K562 (cell line): ENCODE data around the gene OR51S1. TPM values are rescaled to one million over a fixed set of nuclear protein-coding genes. Genes with fewer than 3 reads are reported as not detected.
"Not testable (repeated sequence)": the region's sequence is repeated elsewhere in the genome, so short reads cannot be mapped to it uniquely, and the experiment has no call there.

Experiments
- ATAC-seq: fragments of 200-7000 bp; cut with Tn5 transposase; 3 replicates; pipeline ENCODE4 v1.9.1; 2020; ENCODE audit warnings: moderate library complexity
- BruUV-seq: library from RNA; stranded (reverse); fragments of 400-500 nt; replicated peaks from 2 replicates; lab custom pipeline; 2021; lab: Mats Ljungman, UMichigan
- CTCF ChIA-PET: fragments of 300-600 bp; formaldehyde crosslinking; extraction: SDS; loops from one replicate; lab custom pipeline; 2021; ENCODE audit warnings: low intra/inter-chr PET ratio; lab: Yijun Ruan, JAX
- POLR2A ChIA-PET: fragments of 300-600, 350-650 bp; sonication (Branson Sonifier 250); formaldehyde crosslinking; extraction: SDS; loops from one replicate; lab custom pipeline; 2021; ENCODE audit warnings: antibody characterized with exemption, inconsistent platforms; lab: Yijun Ruan, JAX
- DNase-seq, 4 experiments: peaks; one replicate each; pipeline versions ENCODE4 v3.0.0 to v3.0.0-alpha.2; 2011 to 2018; ENCODE audit warnings: low spot score in 3 of 4, mixed read lengths in 3 of 4; ENCODE audit errors: extremely low read depth in 1 of 4
- FAIRE-seq: peaks from 2 replicates; lab custom pipeline; 2011; peaks lifted over from hg19 to GRCh38; lab: Jason Lieb, UNC
- H2AFZ ChIP-seq: 2 replicates; pipeline ENCODE4 v1.6.0; 2011; ENCODE audit warnings: low read depth, low read length, control low read depth, inconsistent platforms
- H3K27ac ChIP-seq: fragments of 200-600 bp; 3 replicates; pipeline ENCODE4 v1.8.0; 2011; ENCODE audit warnings: low read depth, mild to moderate bottlenecking, control low read depth, inconsistent platforms, low read length, moderate library complexity, mixed read lengths; ENCODE audit errors: extremely low read depth
- H3K27me3 ChIP-seq, 2 experiments: fragments of 300-600 bp in 1 of 2; 2 replicates in 1 of 2; 3 replicates in 1 of 2; pipeline versions ENCODE4 v1.6.0 to v1.8.0; 2011; ENCODE audit warnings: inconsistent platforms in 2 of 2, low read length in 2 of 2, mild to moderate bottlenecking in 1 of 2, mixed read lengths in 1 of 2, moderate library complexity in 1 of 2; ENCODE audit not compliant: control insufficient read depth in 2 of 2, insufficient read depth in 2 of 2
- H3K36me3 ChIP-seq: fragments of 300-600 bp; 3 replicates; pipeline ENCODE4 v1.8.0; 2011; ENCODE audit warnings: mild to moderate bottlenecking, low read length, inconsistent platforms; ENCODE audit not compliant: control insufficient read depth, insufficient read depth
- H3K4me1 ChIP-seq, 2 experiments: fragments of 200-600 bp in 1 of 2; replicated peaks in 1 of 2; 2 replicates in 1 of 2; 3 replicates in 1 of 2; pipeline versions ENCODE4 v1.5.1 to v1.8.0; 2011; ENCODE audit warnings: inconsistent platforms in 2 of 2, low read length in 2 of 2, mild to moderate bottlenecking in 1 of 2, mixed read lengths in 1 of 2, moderate library complexity in 1 of 2; ENCODE audit not compliant: control insufficient read depth in 2 of 2, insufficient read depth in 2 of 2
- H3K4me2 ChIP-seq: 2 replicates; pipeline ENCODE4 v1.6.1; 2011; ENCODE audit warnings: low read length, control low read depth, inconsistent platforms, mixed read lengths; ENCODE audit not compliant: insufficient read depth
- H3K4me3 ChIP-seq: fragments of 200-600 bp; sonication (generic), shearing (Covaris generic); 2 replicates; pipeline ENCODE4 v1.5.1; 2016; ENCODE audit warnings: control low read depth, inconsistent platforms
- H3K79me2 ChIP-seq: fragments of 200-600 bp; 3 replicates; pipeline ENCODE4 v1.8.0; 2011; ENCODE audit warnings: low read length, inconsistent platforms; ENCODE audit not compliant: control insufficient read depth, insufficient read depth
- H3K9ac ChIP-seq, 2 experiments: 2 replicates each; pipeline versions ENCODE4 v1.6.0 to v1.6.1; 2011; ENCODE audit warnings: low read depth in 2 of 2, low read length in 2 of 2, control low read depth in 1 of 2, inconsistent platforms in 1 of 2, mild to moderate bottlenecking in 1 of 2, mixed read lengths in 1 of 2; ENCODE audit not compliant: insufficient read depth in 1 of 2
- H3K9me1 ChIP-seq: one replicate; pipeline ENCODE4 v1.6.0; 2011; ENCODE audit warnings: inconsistent platforms, mild to moderate bottlenecking, low read length, moderate library complexity; ENCODE audit not compliant: control insufficient read depth, insufficient read depth
- H3K9me3 ChIP-seq: replicated peaks from 2 replicates; pipeline ENCODE4 v1.5.1; 2011; ENCODE audit warnings: low read depth, low read length, inconsistent platforms; ENCODE audit not compliant: control insufficient read depth, insufficient read depth
- H4K20me1 ChIP-seq: replicated peaks from 2 replicates; pipeline ENCODE4 v1.6.1; 2011; ENCODE audit warnings: low read length, inconsistent platforms, mixed read lengths; ENCODE audit not compliant: control insufficient read depth, insufficient read depth
- CHD2 ChIP-seq: IDR thresholded peaks from 2 replicates; pipeline ENCODE4 v1.6.1; 2011; ENCODE audit warnings: low read depth, low read length
- ETV6 ChIP-seq, 3 experiments: fragments of 150-350 bp in 1 of 3; sonication (generic) in 1 of 3; formaldehyde crosslinking in 1 of 3; IDR thresholded peaks; 2 replicates each; pipeline versions ENCODE4 v1.6.1 to v1.8.0; 2014 to 2022; ENCODE audit warnings: borderline replicate concordance in 2 of 3, low read depth in 2 of 3, antibody characterized with exemption in 1 of 3, low read length in 1 of 3, mild to moderate bottlenecking in 1 of 3, missing genetic modification reagents in 1 of 3
- NCOA2 ChIP-seq, 2 experiments: fragments of 450-650 bp; IDR thresholded peaks; 2 replicates each; pipeline ENCODE4 v1.6.1; 2018; ENCODE audit warnings: mild to moderate bottlenecking in 2 of 2, moderate library complexity in 1 of 2; ENCODE audit not compliant: partially characterized antibody in 2 of 2
- THRA ChIP-seq: fragments of 450-650 bp; IDR thresholded peaks from 2 replicates; pipeline ENCODE4 v1.6.1; 2017; ENCODE audit warnings: mild to moderate bottlenecking, moderate library complexity
- ZNF253 ChIP-seq: fragments of 250-450 bp; sonication (Bioruptor Pico); conservative IDR thresholded peaks from 2 replicates; pipeline ENCODE4 v1.6.1; 2021; ENCODE audit warnings: mild to moderate bottlenecking
- WGBS: fragments of 100-300 bp; shearing (Covaris generic); methylation state at CpG from one replicate; pipeline ENCODE4 v1.1.6; 2016; ENCODE audit warnings: low coverage, mixed read lengths; ENCODE audit not compliant: insufficient coverage; ENCODE audit errors: missing lambda C conversion rate; 5-methylcytosine and 5-hydroxymethylcytosine counted together
- in situ Hi-C: fragments of 300-500 bp; cut with MboI; formaldehyde crosslinking; loops from 4 replicates; pipeline ENCODE4 v1.15.0; 2018; ENCODE audit warnings: inconsistent platforms, mixed read lengths
- intact Hi-C: fragments of 100-400 bp; cut with micrococcal nuclease; formaldehyde crosslinking; loops from 2 replicates; pipeline ENCODE4 v1.14.2; 2022
- polyA plus RNA-seq, 8 experiments: library from polyadenylated mRNA; depleted of rRNA in 4 of 8; stranded (reverse) in 5 of 8; unstranded in 3 of 8; fragments of >200 nt; fragmentation: Nextera tagmentation in 2 of 8; fragmentation: Illumina TruSeq in 1 of 8; extraction: Ambion mirVana in 2 of 8; extraction: Trizol in 1 of 8; gene quantifications; 2 replicates each; pipeline versions ENCODE4 v1.2.1 to v1.2.3, GENCODE V29; 2011 to 2014; ENCODE audit warnings: inconsistent platforms in 1 of 8, missing spikeins in 1 of 8
- total RNA-seq, 7 experiments: library from RNA; depleted of rRNA in 6 of 7; stranded (reverse); fragments of >200 nt in 6 of 7; fragmentation: Illumina TruSeq in 2 of 7; extraction: Trizol in 2 of 7; gene quantifications; 2 replicates each; pipeline versions ENCODE4 v1.2.1 to v1.2.3, GENCODE V29; 2011 to 2021; ENCODE audit warnings: low replicate concordance in 1 of 7

The OR51S1 gene
- total and polyA plus RNA-seq, 9 of the 15 experiments (the other 6 are each of a cell fraction or from before 2014, with no cell fraction given) = not detected

GRCh38 chr11:4804280-4804679 lies 44.7 kb downstream of the OR51S1 start, which contains the start of gene OR52R1 (continued):
- TF ChIP-seq ETV6 (IDR thresholded peaks at IDR 0.05; ENCODE audit: borderline replicate concordance in 1 of 2, low read depth in 2 of 2, low read length in 1 of 2) (no peak), ETV6 (CRISPR knock-in tag; IDR thresholded peaks at IDR 0.05; ENCODE audit: borderline replicate concordance) (no peak), CHD2 (no peak), ZNF253 (CRISPR knock-in tag) (no peak), THRA (no peak), NCOA2 (IDR thresholded peaks at IDR 0.05; ENCODE audit: partially characterized antibody in 2 of 2) (no peak)
- TF ChIP-seq, all 486 proteins: peak for 0

DNA sequence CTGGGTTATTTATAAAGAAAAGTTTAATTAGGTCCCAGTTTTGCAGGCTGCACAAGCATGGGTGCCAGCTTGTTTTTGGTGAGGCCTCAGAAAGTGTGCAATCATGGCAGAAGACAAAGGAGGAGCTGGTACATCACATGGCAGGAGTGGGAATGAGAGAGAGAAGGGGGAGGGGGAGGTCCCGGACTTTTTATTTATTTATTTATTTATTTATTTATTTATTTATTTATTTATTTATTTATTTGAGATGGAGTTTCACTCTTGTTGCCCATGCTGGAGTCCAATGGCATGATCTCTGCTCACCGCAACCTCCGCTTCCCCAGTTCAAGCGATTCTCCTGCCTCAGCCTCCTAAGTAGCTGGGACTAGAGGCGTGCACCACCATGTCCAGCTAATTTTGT lies 47.7 kb downstream of the OR51S1 start:
- intact Hi-C loops, FAIRE-seq, H3K27ac ChIP-seq: not testable (repeated sequence)

More for the DNA sequence above, 47.7 kb downstream of the OR51S1 start:
- H3K4me2 ChIP-seq, CTCF ChIA-PET, H3K36me3 ChIP-seq, DNase-seq, H3K9ac ChIP-seq, H3K4me1 ChIP-seq, in situ Hi-C loops, H3K9me3 ChIP-seq, BruUV-seq, H4K20me1 ChIP-seq, ATAC-seq, H3K79me2 ChIP-seq, H3K27me3 ChIP-seq, H3K9me1 ChIP-seq, H2AFZ ChIP-seq, H3K4me3 ChIP-seq: not testable (repeated sequence)
- POLR2A ChIA-PET = interaction anchor here (0.6 kb wide), 1 partner anchor 118 kb away, joined by 3 read pairs; no protein-coding TSS in a partner anchor
- WGBS = 7% methylated on average over 5 of the region's 5 CpGs
